NCI-H2029 treated with DMSO at 0.1 percent for 48 hours (cell line): ENCODE results near the gene LONRF3.

Experiments used
- DNase-seq: peaks from one replicate; lab custom pipeline; 2025; lab: John Stamatoyannopoulos, UW

LONRF3 gene

DNA sequence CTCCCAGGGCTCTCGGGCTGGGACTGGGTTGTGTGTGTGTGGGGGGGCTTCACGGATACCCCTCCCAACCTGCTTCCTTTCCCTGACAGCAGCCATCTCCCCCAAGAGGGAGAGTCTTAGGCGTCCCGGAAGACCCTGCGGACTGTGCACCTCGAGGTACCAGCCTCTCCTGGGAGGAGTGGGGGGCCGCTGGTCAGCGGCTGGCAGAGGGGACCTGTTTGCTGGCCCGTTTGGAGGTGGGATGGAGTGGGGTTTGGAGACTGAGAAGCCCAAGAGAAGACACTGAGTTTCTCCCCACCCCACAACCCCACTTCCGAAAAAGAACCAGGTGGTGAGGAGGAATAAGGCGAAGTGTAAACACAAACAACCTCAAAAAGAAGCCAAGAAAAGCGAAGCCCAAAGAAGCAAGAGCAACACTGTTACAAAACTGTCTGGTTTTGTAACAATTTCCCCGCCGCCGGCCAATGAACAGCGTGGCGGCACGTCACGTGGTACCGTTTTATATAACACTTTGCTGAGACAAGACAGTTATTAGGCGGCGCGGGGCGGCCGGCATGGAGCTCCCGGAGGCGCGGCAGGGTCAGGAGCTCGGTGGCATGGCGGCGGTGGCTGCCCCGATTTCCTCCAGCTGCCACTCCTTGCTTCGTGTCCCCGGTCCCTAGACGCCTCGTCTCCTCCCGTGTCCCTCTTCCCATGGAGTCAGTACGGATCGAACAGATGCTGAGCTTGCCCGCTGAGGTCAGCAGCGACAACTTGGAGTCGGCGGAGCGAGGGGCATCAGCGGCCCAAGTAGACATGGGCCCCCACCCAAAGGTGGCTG is at the start of gene LONRF3:
Gene LONRF3 (plus strand): TSS at position 531 of the 820 bp plus-strand sequence. CDS start 163 bp downstream, at position 694.
- DNase-seq: no peak

DNA sequence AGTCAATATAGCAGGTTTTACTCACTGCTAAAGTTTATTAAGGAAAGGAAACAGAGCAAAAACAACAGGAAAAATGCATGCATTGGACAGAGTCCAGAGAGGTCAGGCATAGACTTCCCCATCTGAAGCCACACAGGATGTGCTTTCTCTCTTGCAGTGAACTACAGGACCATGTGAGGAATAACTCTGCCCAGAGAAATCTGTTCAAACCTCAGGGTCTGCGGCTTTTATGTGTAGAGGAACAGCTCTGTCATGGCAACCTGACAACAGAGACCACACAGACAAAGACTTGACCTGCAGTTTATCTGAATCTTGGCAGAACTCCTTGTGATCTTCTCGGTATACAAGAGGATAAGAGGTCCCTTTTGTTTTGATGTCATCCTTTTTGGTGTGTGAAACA is 46.3 kb upstream of the LONRF3 start:
- no peak for DNase-seq

DNA sequence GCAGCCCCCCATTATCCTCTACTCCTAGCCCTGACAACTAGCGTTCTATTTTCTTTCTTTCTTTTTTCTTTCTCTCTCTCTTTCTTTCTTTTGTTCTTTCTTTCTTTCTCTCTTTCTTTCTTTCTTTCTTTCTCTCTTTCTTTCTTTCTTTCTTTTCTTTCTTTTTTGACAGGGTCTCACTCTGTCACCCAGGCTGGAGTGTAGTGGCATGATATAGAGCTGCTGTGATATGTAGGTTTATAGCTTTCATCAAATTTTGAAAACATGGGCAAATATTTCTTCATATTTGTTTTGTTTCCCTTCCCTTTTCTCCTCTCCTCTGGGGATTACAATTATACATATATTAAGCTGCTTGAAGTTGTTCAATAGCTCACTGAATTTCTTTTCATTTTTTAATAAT is 39.1 kb upstream of the LONRF3 start:
- DNase-seq: no peak

DNA sequence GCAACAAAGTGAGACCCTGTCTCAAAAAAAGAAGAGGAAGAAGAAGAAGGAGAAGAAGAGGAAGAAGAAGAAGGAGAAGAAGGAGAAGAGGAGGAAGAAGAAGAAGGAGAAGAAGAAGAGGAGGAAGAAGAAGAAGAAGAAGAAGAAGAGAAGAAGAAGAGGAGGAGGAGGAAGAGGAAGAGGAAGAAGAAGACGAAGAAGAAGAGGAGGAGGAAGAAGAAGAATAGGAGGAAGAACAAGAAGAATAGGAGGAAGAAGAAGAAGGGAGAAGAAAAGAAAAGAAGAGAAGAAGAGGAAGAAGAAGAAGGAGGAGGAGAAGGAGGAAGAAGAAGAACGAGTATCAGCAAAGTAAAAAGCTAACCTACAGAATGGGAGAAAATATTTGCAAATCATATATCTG is 33.3 kb upstream of the LONRF3 start:
- DNase-seq: no peak

DNA sequence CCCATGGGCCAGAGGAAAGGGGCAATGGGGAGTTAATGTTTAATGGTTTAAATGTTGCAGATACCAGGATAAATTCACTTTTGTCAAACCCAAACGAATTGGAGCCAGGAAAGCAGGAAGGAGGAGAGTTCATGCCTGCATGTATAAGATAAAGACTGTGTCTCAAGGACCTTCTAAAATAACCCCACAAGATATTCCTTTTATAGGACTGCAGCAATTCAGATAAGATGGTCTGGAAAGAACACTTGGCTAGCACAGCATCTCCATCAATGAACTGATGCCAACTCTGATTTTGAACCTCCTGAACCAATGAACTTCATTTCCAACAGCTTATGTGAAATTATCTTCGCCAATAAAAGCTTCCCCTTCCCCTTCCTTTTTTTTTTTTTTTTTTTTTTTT is 31.3 kb upstream of the LONRF3 start:
- no peak for DNase-seq

DNA sequence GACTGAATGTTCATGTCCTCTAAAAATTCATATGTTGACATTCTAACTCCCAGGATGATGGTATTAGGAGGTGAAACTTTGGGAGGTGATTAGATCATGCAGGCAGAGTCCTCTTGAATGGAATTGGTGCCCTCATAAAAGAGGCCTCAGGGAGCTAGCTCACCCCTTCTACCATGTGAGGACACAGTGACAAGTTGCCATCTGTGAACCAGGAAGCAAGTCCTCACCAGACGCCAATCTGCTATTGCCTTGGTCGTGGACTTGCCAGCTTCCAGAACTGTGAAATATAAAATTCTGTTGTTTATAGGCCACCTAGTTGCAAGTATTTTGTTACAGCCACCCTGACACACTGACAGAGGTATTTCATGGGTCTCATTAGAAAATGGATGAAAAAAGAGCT is 28.5 kb upstream of the LONRF3 start:
- DNase-seq: no peak

DNA sequence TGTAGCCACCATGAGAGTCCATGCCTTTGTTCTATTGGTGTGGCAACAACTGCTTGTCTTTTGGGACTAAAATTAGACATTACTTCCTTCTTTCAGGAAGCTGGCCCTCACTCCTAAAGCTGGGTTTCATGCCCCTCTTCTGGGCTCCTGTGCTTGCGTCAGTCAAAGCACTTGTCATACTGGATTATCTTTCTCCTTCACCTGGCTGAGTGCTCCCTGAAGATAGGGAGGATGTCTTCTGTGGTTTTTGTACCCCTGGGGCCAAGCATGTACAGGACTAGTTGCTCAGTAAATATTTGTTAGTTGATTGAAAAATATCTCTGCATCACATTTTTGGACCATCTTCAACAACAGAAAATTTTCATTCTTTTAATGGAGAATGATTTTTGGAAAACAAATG is 26.1 kb upstream of the LONRF3 start:
- DNase-seq: no peak

DNA sequence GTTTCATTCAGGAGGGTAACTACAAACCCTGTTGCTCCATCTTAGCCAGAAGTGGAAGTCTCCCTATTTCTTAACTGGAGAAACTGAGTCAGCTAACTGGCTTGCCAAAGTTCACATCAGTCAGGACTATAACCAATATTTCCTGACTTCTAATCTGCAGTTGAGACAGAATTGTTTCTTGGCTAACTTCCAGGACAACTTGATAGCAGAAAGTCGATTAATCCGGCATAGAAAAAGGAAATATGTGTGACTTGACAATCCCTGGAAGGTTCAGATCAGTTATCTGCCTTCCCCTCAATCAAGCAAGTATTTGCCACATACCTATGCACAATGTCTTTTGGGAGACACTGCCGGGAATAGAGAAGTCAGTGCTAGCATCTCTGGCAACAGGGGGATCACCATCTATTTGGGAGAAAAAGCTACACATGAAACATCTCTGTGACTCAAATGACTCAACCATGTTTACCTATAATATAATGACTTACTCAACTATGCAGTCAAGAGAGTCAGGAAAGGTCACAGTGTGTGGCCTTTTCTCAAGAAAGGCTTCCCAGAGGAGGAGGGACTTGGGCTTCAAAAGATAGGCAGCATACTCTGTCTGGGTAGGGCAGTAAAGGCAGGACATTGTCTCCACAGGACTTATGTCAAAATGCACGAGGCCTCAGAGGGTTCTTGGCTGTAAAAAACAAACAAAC is 12.4 kb upstream of the LONRF3 start:
- DNase-seq: no peak

DNA sequence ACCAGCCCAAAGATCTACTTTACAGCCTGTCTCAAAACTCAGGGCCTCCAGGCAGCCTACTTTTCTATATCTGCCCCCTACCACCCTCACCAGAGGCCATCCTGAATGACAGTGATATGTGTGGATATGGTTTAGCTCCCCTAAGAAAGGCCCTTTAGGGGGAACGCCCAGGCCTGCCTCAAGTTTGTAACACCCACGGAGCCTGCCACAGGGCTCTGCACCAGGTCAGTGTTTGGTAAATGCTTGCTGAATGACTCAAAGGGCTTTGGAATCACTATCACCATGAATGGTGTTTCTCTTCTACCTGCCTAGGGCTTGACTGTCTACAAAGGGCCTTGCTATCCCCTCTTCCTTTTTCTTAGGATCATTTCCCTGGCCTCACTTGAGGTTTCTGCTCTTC is 11.3 kb upstream of the LONRF3 start:
- DNase-seq: no peak

DNA sequence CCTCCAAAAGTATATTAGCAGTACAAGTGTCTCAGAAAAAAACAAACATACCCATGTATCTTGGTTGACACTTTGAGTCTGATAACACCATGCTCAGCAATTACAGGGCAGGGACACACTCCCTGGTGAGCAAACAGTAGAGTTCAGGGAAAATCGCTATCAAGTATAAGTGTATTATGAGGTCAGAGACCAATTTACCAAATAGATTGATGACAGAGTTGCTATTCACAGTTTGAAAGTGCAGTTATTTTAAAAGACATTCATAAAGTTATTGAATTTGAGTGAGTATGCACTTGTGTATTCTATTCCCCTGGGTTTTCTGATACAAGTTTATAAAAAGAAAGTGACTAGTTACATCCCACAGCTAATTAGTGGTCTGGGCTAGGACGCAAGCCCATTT is 10.2 kb upstream of the LONRF3 start:
- no peak for DNase-seq

DNA sequence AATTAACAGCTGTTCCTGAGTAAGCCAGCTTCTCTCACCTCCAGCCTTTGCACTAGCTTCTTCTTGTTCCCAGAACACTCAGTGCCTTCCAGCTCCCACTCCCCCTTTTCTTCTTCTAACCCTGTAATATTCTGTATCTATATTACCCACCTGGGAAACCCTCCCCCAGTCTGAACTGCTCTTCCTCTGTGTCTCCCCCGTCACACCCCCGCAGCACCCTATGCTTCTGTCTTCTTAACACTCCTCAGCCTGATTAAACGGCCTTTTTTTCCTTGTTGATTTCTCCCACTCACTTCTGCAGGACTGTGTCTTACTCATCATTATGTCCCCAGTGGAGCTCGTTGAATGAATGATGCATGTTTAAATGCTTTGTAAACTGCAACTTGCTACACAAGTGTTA is 9.0 kb upstream of the LONRF3 start:
- DNase-seq: no peak

DNA sequence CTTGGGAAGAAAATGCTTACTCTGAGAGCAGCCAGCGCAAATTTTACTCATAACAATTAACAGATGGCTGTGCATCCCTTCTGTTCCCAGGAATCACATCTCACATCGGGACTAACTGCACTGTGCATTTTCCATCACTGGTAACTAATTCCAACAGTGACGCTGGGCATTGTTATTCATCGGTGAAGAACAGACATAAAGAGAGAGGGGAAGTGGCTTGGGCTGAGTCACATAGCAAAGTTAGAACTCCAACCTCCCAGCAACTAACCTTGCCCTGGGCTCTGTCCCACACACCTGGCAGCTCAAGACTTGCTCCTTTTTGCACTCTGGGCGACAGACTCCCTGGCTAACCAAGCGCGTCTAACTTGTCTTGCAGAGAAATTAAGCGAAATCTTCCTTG is 6.4 kb upstream of the LONRF3 start:
- no peak for DNase-seq

DNA sequence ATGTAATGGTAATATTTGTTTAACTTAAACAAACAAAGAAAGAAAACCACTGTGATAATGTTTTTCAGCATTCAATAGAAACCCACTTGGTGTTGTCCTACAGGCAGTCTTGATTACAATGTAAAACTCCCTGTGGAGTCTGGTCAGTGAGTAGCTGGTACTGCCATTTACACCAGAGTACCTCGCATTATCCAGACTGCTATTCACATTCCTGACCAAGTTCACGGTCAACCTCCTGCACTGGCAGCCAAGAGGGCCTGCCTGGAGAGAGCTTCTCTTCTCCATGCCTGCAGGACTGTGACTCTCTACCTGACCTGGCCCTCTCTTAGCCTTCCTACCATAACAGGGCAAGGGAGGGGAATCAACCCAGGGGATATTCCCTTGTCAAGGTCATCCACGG is 2.9 kb upstream of the LONRF3 start:
- no peak for DNase-seq

DNA sequence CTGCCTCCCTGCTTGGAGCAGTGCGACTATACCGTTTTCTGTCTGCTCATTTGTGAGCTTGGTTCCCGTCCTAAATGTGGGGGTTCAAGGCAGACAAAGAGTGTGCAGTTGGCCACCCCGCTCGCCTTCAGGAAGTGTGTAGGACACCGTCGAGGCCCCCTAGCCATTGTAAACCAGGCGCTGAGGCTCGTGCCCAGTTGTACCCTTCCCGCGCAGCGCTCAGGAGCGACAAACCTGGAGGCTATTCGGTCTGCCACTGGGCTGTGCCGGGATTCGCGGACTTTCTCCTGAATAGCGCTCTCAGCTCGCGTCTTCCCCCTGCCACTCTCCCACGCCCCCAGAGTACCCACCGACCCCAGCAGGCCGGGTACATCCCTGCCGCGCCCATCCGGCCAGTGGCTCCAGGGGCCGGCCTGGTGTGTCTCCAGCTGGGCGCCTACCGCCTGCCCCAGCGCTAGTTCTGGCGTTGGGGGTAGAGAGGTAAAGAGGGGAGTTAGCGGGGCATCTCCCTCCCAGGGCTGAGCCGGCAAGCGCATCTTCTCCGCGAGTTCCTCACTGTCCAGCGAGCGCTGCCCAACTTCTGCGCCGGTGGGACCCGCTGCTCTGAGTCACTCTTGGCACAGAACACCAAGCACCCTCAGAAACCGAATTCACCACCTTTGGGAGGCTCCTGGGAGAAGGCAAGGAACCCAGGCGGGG is 880 bp upstream of the LONRF3 start:
- DNase-seq: no peak

DNA sequence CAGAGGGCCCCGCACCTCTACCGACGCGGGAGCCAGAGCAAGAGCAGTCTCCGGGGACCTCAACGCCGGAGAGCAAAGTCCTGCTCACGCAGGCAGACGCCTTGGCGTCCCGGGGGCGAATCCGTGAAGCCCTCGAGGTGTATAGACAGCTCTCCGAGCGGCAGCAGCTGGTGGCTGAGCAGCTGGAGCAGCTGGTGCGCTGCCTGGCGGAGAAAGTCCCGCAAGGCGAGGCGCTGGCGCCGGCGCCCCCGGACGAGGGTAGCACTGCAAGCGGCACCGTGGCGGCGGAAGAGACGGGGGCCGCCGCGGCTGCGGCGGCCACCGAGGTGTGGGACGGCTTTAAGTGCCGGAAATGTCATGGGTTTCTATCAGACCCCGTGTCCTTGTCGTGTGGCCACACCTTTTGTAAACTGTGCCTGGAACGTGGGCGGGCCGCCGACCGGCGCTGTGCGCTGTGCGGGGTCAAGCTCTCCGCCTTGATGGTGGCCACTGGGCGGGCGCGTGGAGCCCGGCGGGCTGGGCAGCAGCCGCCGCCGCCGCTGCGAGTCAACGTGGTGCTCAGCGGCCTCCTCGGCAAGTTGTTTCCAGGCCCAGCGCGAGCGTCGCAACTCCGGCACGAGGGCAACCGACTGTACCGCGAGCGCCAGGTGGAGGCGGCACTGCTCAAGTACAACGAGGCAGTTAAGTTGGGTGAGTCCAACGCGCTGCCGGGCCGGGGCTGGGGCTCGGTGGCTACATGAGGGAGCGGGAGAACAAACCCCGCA is 672 bp downstream of the LONRF3 start:
- no peak for DNase-seq

DNA sequence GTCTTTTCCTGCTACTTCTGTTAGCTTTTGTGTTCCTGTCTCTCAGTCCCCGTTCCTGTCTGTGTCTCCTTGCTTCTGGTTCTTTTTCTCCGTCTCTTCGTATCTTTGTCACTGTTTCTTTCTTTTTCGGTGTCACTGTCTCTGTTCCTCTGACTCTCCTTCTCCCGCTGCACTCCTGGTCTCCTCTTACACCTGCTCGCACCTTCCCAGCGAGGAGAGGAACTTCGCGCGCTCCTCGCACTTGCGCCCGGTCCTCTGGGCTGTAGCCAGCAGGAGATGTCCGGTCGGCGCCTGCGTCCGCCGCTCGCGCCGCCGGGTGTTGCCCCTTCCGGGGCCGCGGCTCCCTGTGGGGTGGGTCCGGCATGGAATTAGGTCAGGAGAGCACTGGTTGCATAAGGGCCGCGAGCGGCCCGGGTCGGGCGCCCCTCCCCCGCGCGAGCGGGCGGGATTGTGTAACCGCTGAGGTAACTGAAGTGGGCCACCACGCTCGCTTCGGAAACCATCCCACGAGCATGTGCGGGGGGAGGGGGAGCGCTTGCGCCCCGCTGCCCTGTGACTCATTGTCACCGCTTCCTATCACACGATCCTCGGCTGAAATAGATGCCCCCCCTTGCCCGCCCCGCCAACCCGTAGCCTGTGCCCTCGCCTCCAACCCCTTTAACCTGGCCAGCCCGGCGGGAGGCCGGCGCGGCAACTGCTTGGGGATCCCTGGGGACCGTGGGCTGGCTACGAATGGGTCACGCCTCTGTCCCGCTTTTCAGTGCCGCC is 1.6 kb downstream of the LONRF3 start:
- DNase-seq: no peak

DNA sequence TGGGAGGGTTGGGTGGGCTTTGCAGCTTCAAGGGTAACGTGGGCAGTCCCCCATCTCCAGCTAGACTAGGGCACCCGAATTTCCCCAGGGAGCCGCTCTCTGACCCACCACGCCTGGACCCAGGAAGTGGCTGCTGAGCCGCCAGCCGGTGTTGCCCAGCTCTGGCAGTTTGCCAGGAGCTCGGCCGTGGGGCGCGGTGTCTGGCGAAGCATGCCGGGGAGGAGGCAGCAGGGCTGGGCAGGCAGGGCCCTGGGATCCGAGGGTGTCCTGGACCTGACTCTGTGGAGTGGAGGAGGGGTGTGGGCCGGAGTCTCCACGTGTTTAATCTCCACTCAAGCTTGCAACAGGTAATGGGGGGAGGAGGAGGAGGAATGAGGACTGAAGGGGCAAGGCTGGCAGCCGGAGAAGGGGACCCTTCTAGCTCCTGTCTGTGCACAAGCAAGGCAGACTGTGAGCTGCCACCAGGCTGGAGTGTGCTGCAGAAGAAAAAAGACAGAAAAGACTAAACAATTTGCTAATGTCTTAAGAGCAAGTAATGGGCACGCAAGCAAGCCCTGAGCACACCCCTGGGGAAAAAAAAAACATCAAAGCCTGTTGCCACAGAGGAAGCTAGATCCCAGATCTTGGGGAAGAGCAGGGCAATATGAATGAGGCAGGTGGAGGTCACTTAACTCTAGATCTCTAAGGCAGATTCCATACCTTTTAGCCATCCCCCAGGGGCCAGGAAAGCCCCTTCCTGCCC is 2.4 kb downstream of the LONRF3 start:
- no peak for DNase-seq

DNA sequence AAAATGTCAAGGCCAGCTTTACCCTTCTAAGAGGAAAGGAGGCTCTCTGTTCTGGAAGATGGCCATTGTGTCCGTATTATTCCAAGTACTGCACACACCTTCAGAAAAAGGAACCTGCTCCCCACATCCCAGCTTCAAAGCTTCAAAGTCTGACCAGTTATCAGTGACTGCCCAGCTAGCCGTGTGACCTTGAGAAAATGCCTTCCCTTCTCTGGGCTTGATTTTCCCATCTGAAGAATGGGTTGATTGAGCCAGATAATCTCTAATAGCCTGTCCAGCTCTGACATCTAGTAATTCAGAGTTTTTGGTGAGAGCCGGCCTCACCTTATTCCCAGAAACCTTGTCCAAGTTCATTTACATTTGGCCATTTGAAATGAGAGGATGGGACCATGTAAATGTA is 3.0 kb downstream of the LONRF3 start:
- no peak for DNase-seq

DNA sequence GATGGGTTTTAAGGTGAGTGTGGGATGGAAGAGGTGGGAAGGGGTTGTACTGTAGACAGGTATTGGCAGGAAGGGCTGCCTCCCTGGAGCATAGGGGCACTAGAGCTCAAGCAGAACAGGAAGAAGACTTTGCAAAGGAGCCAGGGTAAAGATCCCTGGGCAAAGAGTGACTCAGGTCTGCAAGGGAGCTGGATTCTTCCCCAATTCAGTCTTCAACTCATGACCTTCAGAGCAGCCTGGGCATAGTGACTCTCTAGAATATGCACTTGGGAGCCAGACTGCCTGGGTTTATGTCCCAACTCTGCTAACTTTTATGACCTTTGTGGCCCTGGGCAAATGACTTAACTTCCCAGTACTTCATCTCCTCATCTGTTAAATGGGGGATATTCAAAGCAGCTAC is 4.0 kb downstream of the LONRF3 start:
- DNase-seq: no peak

DNA sequence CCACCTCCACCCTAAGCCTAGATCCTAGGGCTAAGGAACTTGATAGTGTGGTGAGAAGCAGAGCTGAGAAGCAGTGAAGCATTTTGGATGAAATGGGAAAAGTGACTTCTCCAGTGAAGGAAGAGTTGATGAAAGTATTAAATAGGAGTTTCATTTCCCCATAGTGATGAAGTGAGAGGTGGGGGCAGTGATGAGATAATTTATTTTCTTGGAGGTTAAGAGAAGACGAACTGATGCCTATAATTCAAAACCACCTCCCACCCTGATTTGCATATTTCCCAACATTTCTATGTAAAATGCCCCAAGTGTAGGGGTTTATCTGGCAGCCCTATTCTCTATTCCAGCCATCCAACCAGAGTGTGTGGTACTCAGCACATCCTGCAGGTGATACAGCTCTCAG is 6.3 kb downstream of the LONRF3 start:
- DNase-seq: no peak

DNA sequence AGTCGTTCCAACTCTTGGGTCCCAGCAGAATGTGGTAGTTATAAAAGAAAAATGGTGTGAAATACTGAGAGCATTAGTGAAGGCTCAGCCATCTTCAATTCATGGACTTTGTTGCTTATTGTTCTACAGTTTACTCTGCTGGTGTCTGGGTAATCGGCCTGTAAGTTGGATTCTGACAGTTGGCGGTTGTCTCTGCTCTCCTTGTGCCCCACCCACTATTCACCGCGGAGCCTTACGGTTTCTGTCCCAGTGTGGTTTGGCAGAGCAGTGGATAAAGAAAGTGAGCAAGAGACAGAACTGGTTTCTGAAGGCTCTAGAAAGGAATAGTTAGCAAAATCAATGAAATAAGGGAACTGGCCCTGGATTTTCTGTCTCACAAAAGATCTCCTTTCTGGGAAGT is 9.1 kb downstream of the LONRF3 start:
- no peak for DNase-seq
